DMS114 treated with DMSO at 0.1 percent for 48 hours (cell line): Measurements from ENCODE around the gene DENND1A.

ENCODE experiments used
- DNase-seq: peaks from one replicate; lab custom pipeline; 2025; ENCODE audit not compliant: unreplicated experiment; lab: John Stamatoyannopoulos, UW

Gene DENND1A

DNA sequence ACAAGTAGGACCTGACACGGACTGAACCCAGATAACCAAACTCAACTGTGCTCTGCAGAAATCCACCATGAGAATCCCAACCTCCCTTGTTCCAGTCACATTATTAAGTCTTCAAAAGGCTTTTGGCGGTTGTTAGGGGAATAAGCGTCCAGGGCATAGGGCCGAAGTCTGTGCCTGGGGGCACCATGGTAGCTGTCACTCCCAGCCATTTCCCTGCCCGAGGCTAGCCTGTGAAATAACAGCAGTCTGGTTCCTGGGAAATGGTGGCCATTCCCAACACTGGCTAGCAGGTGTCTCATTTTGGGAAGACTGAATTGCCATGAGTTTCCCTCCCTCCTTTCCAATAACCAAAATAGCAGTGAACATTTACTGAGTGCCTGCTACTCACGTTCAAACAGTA lies 451.8 kb downstream of the DENND1A start:
- DNase-seq: no peak

DNA sequence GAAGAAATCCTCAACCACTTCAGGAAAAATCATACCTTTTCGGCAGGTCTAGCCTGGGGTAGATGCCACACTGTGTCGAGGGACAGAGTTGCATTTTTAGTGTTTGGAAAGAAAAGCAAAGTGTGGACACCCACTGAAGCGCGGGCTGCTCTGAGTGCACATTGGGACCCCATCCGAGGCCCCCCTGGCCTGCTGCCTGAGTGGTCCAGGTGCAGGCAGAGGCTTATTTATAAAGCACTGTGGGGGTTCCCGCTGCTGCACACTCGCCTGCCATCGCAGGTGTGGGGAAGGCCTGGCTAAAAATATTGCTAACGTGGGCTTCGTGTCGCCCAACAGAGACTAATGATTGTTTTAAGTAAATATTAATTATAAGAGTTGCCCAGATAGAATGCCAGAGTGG lies 454.5 kb downstream of the DENND1A start:
- DNase-seq: no peak

DNA sequence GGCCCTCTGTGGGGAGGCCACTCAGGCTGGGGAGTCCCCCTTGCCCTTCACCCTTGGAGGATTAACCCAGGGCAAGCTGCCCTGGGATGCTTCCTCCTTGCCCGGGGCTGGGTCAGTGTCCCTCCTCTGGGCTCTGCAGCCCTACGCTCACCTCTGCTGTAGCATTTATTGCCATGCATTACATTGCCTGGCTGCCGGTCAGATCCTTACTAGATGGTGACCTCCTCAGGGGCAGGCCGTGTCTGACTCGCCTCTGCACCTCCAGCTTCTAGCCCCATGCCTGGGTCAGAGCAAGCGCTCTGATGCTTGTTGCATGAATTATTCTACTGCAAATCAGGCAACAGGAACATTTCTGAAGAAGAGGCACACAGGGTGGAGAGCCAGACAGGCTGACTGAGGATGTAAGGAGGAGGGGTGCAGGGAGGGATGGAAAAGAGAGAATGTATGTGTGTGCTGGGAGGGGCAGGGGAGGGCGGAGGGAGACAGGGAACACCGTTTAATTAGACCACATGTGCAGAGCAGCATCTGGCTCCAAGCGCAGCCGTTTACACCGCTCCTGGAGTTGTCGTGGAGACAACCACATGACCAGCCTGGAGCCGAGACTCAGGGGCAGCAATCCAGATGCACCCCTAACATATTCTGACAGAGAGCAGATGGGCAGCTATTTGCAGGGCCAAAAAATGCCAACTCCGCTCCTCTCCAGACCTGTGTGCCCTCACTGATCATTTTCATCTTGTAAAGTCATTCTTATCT lies 456.9 kb downstream of the DENND1A start:
- DNase-seq: no peak

DNA sequence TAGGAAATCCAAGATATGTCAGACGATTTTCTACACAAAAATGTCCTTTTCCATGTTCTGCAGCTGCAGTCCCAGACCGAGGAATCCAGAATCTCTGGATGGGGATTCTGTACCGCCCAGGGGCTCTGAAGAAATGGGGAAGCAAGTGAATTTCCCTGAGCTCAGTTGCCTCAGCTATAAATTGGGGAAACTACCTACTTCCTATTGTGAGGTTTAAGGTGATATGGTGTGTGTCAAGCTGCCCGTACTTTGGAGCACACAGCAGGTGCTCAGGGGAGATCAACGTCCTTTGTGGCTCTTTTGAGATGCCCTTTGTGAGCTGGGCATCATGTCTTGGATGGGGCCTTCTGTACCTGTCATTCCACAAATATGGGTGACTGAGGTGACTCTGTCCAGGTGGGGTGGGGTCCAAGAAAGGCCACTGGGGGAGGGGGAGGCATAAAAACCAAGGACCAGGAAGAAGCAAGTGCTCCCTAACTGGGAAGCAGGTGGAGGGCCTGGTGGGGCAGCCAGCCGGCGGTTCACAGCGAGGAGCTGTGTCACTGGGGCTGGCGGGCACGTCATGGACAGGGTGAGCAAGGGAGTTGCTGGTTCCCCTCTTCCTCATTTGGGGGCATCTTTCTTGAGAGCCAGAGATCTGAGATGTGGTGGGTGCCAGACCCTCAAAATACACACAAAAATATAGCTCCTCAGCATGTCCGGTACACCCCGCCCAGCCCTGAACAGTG lies 457.9 kb downstream of the DENND1A start:
- no peak for DNase-seq

DNA sequence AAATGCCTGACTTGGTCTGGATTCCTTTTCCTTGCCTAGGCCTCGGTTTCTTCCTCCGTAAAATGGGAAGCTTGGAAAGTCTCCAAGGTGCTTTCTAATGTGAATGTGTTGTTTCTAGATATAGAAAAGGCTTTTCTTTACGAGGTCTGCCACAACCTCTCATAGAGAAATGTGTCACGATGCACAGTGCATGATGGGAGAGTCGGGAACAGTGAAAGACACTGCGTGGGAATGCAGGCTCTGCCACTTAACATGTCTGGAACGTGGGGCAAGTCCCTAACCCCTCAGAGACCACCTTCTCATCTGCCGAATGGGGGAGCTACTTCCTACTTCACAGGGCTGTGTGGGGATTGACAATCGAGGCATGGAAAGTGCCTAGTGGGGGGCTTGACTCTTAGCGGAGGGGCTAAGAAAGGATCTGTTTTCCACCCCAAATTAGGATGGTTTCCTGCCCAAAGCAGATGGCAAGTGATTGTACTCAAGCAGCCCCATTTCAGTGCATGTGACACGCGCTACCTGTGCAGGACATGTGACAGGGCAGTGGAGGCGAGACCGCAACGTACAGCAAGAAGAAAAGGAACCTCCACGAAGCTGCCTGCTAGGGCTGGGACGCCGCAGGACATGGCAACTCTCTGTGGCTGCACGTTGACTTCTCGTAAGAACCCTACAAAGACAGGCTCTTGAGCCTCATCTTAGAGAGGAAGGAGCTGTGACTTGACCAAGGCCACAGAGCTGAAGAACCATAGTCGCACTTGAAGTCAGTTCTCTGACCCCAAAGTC lies 458.7 kb downstream of the DENND1A start:
- no peak for DNase-seq

DNA sequence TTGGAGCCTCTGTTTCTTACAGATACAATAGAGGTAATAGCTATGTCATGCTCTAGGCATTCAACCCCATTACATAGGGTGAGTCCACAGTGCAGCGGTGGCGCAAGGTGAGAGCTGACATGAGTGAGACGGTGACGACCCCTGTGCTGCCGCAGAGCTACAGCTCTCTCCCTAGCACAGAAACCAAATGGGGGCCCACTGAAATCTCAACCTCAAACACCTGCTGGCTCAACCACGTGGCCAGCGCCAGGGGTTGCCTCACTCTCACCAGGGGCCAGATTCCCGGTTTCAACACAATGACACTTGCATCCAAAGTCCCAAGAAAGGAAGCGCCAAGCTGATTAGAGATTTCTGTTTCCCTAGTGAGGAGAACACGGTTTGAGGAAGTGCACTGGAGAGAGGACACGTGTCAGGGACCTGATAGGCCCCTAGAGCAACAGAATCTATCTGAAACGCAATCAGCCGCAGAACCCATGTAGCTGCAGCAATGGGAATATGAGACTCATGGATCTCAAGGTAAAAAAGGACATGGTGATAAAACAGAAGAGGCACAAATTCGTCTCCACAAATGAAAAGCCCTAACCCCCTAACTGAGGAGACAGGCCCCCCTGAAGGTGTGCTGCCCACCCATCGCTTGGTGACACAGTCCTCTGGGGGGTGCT lies 459.7 kb downstream of the DENND1A start:
- DNase-seq: no peak

DNA sequence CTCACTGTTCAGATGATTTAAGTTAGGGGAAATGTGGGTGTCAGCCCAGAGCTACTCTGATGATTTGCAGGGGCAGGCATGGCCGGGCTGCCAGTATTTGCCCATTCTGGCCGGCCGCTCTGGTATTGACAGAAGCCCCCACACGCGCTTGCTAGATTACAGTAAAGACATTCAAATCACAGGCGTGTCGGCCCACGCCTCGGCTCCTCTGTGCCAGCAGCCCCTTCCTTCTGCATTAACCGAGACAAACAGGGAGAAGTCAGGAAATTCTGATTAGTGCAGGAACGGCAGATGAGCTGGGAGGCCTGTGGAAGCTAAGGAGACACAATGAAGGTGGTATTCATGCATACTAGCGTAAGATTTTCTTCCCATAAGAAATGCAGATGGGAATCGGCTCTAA lies 460.6 kb downstream of the DENND1A start:
- DNase-seq: no peak

DNA sequence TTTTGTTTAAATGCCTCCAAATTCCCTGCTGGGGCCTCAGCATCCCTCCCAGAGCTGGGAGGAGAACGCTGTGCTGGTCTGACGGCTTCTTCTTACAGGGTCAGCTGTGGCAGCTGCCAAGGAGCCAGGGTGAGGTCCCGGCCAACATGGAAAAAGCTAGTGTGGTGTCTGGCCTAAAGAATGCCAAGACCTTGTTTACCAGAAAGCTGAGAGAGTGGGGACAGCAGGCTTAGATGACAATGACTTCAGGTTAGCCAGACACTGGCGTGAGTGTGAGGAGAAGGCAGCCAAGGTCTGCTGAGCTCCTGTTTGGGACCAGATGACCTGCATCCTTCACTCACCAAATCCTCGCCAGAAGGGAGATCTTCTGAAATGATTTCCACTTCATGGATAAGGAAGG lies 461.4 kb downstream of the DENND1A start:
- DNase-seq: no peak

DNA sequence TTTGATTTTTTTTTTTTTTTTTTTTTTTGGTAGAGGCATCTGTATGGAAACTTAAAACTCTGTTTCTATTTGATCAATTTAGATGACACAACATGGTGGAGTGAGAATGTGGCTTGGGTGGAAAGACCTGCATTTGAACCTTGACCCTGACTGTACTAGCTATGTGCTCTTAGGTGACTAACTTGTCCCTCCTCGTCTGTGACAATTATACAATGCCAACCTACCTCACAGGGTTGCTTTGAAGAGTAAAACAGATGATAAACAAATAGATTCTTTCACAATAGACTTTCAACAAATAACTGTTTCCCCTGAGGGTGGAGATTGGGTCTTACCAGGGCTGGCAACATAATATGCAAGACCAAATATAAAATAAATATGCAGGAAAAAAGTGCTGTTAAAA lies 464.6 kb downstream of the DENND1A start:
- DNase-seq: no peak

DNA sequence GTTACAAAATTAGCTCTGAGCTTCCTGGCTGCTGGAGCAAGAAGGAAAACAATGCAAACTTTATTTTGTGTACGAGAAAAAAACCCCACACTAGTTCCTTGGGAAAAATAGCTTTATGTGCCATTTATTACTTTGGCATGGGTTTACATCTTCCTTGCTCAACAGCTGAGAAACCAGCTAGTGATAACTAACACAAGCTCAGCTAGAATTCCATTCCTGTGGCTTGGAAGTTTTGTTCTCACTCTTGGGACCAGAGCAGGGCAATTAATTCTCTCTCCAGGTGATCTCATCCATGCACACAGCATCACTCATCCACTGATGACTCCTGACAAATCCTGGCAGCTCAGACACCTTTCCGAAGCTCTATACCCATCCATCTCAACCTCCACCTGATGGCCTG lies 469.8 kb downstream of the DENND1A start:
- DNase-seq: no peak

DNA sequence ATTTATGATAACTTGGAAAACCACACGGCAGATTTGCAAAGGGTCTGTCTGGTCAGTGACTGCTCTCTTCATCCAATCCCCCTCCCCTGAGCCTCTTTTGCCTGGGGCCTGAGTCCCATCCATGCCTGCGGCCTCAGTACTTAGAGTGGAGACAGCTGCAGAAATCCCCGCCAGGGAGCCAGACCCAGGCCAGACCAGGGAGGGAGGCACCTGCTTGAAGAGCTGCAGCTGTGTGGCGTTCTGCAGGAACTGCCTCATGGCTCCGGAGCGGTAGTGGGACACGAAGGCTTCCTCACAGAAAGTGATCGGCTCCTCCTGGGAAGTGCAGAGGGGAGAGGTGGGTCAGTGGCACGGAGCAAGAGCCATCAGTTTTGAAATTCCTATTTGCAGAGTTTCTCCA lies 472.3 kb downstream of the DENND1A start:
- no peak for DNase-seq

DNA sequence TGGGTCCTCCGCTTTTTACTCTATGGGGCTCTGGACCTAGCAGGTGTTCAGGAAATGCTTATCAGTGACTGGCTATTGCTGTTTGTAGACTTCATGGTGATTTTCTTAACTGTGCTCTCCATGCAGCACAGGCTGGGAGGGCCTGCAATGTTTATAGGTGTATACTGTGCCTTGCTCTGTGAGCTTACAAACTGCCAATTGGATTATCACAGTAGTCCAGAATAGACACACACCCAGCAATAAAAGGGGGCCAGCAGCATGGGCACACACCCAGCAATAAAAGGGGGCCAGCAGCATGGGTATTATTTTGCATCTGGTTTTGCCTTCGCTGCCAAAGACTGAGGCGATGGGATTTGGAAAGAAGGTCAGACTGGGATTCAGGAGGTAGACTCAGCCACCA lies 473.9 kb downstream of the DENND1A start:
- no peak for DNase-seq

DNA sequence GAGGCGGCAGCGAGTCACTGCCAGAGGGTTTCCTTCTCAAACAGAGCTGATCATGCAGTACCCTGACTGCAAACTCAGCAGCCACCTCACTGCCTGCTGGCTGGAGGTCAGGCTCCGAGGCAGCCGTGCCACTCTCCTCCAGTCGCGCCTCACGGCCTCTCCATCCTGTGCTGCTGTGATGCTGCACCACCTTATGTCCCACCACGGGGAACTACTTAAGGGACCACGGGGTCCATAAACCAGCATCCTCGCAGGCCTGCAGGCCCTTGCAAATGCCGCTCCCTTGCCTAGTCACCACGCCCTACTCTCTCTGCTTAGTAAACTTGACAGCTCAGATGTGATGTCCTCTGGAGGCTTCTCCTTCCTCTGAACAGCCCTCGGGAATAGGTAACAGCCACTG lies 474.7 kb downstream of the DENND1A start:
- DNase-seq: no peak

DNA sequence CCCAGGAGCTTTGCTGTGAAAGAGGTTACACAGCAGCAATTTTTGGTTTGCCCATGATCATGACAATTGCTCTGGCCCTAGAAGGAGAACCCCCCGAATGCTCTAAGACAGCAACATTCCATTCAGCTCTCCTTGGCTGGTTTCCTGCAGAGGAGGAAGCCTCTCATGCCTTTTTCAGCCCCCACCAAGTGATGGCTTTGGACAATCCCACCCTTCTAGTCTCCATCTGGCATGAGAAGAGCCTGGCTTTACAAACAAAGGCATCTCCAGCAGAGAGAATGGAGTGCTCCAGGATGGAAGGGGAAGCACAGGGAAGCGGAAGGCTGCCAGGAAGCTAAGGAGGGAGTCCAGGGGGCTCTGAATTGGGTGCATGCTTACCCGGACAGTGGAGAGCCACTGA lies 475.6 kb downstream of the DENND1A start:
- DNase-seq: no peak

DNA sequence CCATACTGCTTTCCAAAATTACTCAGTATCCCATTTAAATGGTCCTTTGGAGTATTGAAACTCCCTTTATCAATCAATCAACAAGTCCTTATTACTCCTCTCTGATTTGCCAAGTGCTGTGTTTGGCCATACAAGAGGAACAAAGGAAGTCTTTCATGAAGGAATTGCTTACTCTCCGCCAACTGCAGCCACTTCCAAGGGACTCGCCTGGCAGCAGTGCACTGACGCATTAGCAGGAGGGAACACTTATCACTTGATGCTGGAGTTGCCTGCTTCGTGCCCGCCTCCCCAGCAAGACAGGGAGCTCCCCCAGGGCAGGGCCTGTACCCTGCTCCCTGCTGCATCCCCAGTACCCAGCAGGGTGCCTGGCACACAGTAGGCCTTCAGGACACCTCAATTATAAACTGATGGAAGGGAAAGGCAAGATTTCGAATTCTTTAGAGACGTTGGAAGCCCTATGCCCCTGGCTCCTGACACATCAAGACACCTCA lies 476.1 kb downstream of the DENND1A start:
- no peak for DNase-seq

DNA sequence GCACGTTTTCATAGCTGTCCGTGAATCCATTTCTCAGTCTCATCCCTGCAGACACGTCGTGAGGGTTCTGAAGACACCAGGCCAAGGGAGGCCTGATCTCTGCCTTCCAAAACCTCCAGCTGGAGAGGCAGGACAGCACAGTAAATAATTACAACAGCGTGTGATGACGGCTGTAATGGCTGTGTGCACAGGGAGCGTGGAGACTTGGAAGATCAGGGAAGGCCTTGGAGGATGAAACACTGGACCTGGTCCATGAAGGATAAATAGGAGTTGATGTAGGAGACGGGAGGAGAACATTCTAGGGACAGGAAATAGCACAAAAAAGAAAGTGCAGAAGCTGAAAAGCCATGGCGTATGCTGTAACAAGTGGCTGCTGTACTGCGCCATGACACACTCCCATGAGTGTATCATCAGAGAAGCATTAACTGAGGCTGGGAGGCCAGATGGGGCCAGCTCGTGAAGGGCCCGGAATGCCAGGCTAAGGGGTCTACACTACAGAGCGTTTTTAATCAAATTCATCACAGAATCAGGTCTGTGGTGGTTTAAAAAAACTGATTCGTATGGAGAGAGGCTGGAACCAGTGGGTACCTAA lies 476.8 kb downstream of the DENND1A start:
- DNase-seq: no peak

DNA sequence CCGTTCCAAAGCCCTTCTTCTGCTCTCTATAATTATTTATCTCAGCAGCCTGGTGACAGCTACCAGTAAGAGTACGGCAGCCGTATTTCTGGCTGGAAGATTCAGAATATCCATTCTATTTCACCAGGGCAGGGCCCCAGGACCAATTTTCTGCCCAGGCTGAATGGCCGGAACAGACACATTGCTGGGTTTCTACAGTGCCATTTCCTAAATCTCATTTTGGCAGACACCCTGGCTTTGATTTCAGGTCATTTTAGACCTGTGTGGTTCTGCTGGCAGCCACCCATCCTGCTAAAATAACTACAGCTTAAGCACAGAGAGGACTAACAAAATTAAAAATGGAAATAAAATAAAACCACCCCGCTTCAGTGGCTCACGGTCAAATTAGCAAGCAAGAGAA lies 478.9 kb downstream of the DENND1A start:
- DNase-seq: no peak

DNA sequence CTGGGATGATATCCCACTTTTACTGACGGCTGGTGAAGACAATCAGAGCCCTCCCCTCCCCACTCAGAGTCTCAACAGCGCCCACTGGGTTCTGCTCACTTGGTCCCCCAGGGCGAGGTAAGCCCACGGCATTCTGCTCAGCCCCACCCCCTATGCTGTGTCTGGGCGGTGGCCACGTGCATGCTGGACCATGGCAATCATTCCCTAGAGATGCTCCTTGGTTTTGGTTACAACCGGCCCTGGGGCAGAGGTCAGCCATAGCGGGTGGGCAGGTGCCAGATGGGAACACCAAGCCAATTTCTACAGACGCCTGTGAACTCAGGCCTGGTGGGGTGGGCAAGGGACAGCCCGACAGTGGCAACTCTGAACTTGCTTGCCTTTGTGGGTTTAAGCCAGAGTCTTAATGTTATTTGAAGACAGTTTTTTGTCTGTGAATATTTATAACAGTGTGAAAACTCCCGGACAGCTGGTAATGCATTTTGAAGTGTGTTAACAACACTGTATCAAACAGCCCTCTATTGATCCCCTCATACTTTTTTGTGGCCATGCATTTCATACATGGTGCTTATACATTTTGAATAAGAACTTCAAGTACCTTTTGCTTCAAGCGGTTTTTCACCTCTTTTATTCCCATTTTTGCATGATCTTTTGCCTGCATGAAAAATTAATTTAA lies 479.7 kb downstream of the DENND1A start:
- DNase-seq: no peak

DNA sequence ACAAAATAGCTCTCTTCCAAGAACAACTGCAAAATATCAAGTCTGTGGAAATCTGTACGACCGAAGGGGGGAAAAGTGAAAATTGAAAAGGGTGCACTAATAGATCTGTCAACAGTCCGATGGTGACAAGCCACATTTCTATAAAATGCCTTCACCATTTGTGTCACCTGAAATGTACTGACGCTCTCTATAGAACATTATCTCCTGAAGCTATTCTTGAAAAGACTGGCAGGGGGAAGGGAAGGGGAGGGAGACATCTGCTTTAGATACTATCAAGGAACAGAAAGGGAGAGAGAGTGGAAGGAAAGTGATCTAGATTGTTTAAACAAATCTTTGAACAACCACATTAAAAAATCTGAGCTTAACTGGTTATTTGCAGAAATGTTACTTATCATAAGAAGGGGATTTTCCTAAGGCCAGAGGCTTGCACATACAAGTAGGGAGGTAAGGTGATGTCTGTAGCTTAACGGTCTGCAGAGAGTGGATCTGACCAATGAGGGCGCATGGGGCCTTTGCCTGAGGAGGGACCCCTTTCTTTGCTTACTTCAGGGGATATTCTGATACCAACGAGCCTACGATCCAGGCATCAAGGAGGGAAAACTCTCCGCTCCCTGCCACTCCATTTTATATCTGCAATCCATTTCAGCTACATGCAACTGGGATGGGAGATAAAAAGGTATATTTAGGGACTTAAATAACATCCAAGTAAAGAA lies 481.8 kb downstream of the DENND1A start:
- DNase-seq: no peak
